ENCODE results near the gene RPN1.

RPN1 gene

GRCh38 chr3:128650096-128651050 is at the start of gene RPN1:
TSS of gene RPN1 (minus strand) at chr3:128650818. CDS start at chr3:128650800, 18 bp downstream.
- H3K27ac ChIP-seq = peak within 1 kb of the TSS; percentile 99
- H3K4me1 ChIP-seq = peaks cover 0 to 36% (median 9%) of the 10 kb centered on the region in 4 donors
- no peaks in the 10 kb centered on the region for H3K36me3 ChIP-seq
- intact Hi-C loops (cut with DNase I; ENCODE audit: low total_unique reads) = no loop called here
- H3K9me3 ChIP-seq = no peaks in the 10 kb centered on the region
- H3K4me3 ChIP-seq = peak within 1 kb of the TSS; percentile 96 to 98
- no peaks in the 10 kb centered on the region for H3K27me3 ChIP-seq
- peak in 1 of 2 experiments; percentile 10 for TF ChIP-seq CTCF (IDR thresholded peaks at IDR 0.05)
- peak; percentile 97 to 98 for DNase-seq

- H3K36me3 ChIP-seq = no peaks in the 10 kb centered on the region
Measured at GRCh38 chr3:128698211-128699047, 47.8 kb upstream of the RPN1 start.

GRCh38 chr3:128697341-128697740 is 46.7 kb upstream of the RPN1 start:
- Histone ChIP-seq H3K9me3 (no peaks in the 10 kb centered on the region), H3K36me3 (no peaks in the 10 kb centered on the region), H3K27me3 (peaks cover 0 to 3% of the 10 kb centered on the region in 2 donors), H3K4me3 (no peak overlapping the region), H3K27ac (no peak overlapping the region), H3K4me1 (peaks cover 0 to 6% (median 2%) of the 10 kb centered on the region in 4 donors)
- DNase-seq = no peak
- TF ChIP-seq CTCF (IDR thresholded peaks at IDR 0.05) = no peak
- intact Hi-C loops (cut with DNase I; ENCODE audit: low total_unique reads) = no loop called here

More at GRCh38 chr3:128698211-128699047, 47.8 kb upstream of the RPN1 start:
- Histone ChIP-seq H3K4me1 (peaks cover 0 to 6% (median 2%) of the 10 kb centered on the region in 4 donors), H3K9me3 (no peaks in the 10 kb centered on the region), H3K4me3 (peak overlapping the region; percentile 60 to 84), H3K27me3 (no peaks in the 10 kb centered on the region), H3K27ac (peak overlapping the region; percentile 87 to 93)
- TF ChIP-seq CTCF (IDR thresholded peaks at IDR 0.05) = no peak
- intact Hi-C loops (cut with DNase I; ENCODE audit: low total_unique reads) = no loop called here
- peak; percentile 26 to 70 for DNase-seq

- H3K27me3 ChIP-seq = peaks cover 0 to 3% of the 10 kb centered on the region in 2 donors
- H3K4me3 ChIP-seq = no peak overlapping the region
- H3K36me3 ChIP-seq = no peaks in the 10 kb centered on the region
- no peak for TF ChIP-seq CTCF (IDR thresholded peaks at IDR 0.05)
- DNase-seq = no peak
- no peaks in the 10 kb centered on the region for H3K9me3 ChIP-seq
- H3K27ac ChIP-seq = no peak overlapping the region
- H3K4me1 ChIP-seq = peaks cover 0 to 6% (median 2%) of the 10 kb centered on the region in 4 donors
- intact Hi-C loops (cut with DNase I; ENCODE audit: low total_unique reads) = no loop called here
Measured at GRCh38 chr3:128693696-128694095, 43.1 kb upstream of the RPN1 start.

GRCh38 chr3:128689060-128689459 is 38.4 kb upstream of the RPN1 start:
- TF ChIP-seq CTCF (IDR thresholded peaks at IDR 0.05) = no peak
- Histone ChIP-seq H3K36me3 (no peaks in the 10 kb centered on the region), H3K9me3 (no peaks in the 10 kb centered on the region), H3K27me3 (peaks cover 0 to 3% of the 10 kb centered on the region in 2 donors), H3K4me1 (no peaks in the 10 kb centered on the region), H3K4me3 (no peak overlapping the region), H3K27ac (no peak overlapping the region)
- intact Hi-C loops (cut with DNase I; ENCODE audit: low total_unique reads) = no loop called here
- no peak for DNase-seq

Measured in tibial artery (tissue), 4 donors.